Heart left ventricle (tissue), 16 donors: Measurements from ENCODE around the gene GLP1R. TPM values are rescaled to one million over a fixed set of nuclear protein-coding genes. Genes with fewer than 3 reads are reported as not detected.

Source experiments
- ATAC-seq, 4 donors: fragments of 200-7000 bp; cut with Tn5 transposase; one replicate each; pipeline ENCODE4 v1.9.1; 2020 to 2022; ENCODE audit warnings: moderate library complexity in 4 of 4, mild to moderate bottlenecking in 3 of 4, moderate number of reproducible peaks in 1 of 4
- DNase-seq, 5 donors: peaks; one replicate each; pipeline ENCODE4 v3.0.0-alpha.2; 2020
- H3K27ac ChIP-seq, 12 donors: fragments of 200-600 bp; sonication (generic) in 4 of 12; one replicate each; pipeline versions ENCODE4 v1.5.0 to v1.8.0; 2016 to 2022; ENCODE audit warnings: mild to moderate bottlenecking in 2 of 12
- H3K27me3 ChIP-seq, 9 donors: fragments of 200-600 bp; sonication (generic) in 2 of 9; one replicate each; pipeline versions ENCODE4 v1.5.1 to v1.8.0; 2016 to 2022; ENCODE audit warnings: mild to moderate bottlenecking in 3 of 9
- H3K36me3 ChIP-seq, 9 donors: fragments of 200-600 bp; sonication (generic) in 2 of 9; one replicate each; pipeline versions ENCODE4 v1.5.0 to v1.8.0; 2018 to 2022; ENCODE audit warnings: mild to moderate bottlenecking in 2 of 9
- H3K4me1 ChIP-seq, 12 donors: fragments of 200-600 bp; sonication (generic) in 4 of 12; one replicate each; pipeline versions ENCODE4 v1.5.0 to v1.8.0; 2016 to 2022; ENCODE audit warnings: mild to moderate bottlenecking in 3 of 12
- H3K4me3 ChIP-seq, 12 donors: fragments of 200-600 bp; sonication (generic) in 4 of 12; one replicate each; pipeline versions ENCODE4 v1.5.0 to v1.8.0; 2017 to 2022; ENCODE audit warnings: mild to moderate bottlenecking in 9 of 12, moderate library complexity in 4 of 12
- H3K9me3 ChIP-seq, 12 donors: fragments of 200-600 bp; sonication (generic) in 4 of 12; one replicate each; pipeline versions ENCODE4 v1.5.0 to v1.8.0; 2016 to 2022; ENCODE audit warnings: mild to moderate bottlenecking in 1 of 12
- CTCF ChIP-seq, 12 donors: fragments of 200-600 bp; sonication (generic) in 4 of 12; IDR thresholded peaks; one replicate each; pipeline versions ENCODE4 v1.5.0 to v1.8.0; 2018 to 2022; ENCODE audit warnings: antibody characterized with exemption in 12 of 12, mild to moderate bottlenecking in 5 of 12
- POLR2A ChIP-seq, 2 donors: fragments of 450-650 bp; IDR thresholded peaks; one replicate each; pipeline ENCODE4 v1.6.1; 2017; ENCODE audit warnings: antibody characterized with exemption in 2 of 2, mild to moderate bottlenecking in 2 of 2, moderate library complexity in 2 of 2
- WGBS, 4 donors: extraction: QIAGEN DNeasy Blood & Tissue Kit in 2 of 4; methylation state at CpG; one replicate each; pipeline versions ENCODE4 v1.1.5 to v1.1.7; 2013 to 2018; 5-methylcytosine and 5-hydroxymethylcytosine counted together
- intact Hi-C, 10 donors: fragments of 100-400 bp; cut with DNase I; formaldehyde crosslinking; loops; one replicate each; pipeline versions ENCODE4 v1.11.1 to v1.14.2; 2022
- polyA plus RNA-seq, 2 donors: library from polyadenylated mRNA; stranded (reverse); fragments of 200-250 nt; gene quantifications; one replicate each; pipeline ENCODE4 v1.2.3, GENCODE V29; 2013
- total RNA-seq, 9 donors: library from RNA; depleted of rRNA in 2 of 9; stranded (reverse); fragments of >200 nt in 2 of 9; fragmentation: NEBNext Ultra II Directional in 3 of 9; extraction: Animal tissue kit (Norgen Biotek cat#: 25700) in 3 of 9; gene quantifications; one replicate each; pipeline versions ENCODE4 v1.1.0 to v1.2.4, GENCODE V29; 2016 to 2023
- donor health status: ischemic (EF 13 %, LVEDD 7.1; RV severe dilation, severe dysfunction).
- donor health status: healthy with polysubstance abuse.
- donor health status: DM: no; HTN: yes; CAD: no.
- donor health status: DM: no; HTN: no; CAD: no.
- donor health status: ischemic (EF 25% LVEDD 6.9; RV normal size, moderate dysfunction).
- donor health status: ischemic (EF 25% LVEDD 5.7; RV mildly dilated, moderate dysfunction).
- donor health status: healthy.
- donor health status: DM: yes; HTN: yes; CAD: no.
- donor health status: ischemic (EF 35%, LVEDD 5.7; RV mildly dilated, moderate dysfunction).
- donor health status: nonischemic (EF 11% LVEDD 7.7; RV severe dilation, severe dysfunction).
- donor health status: DM: yes; HTN: yes; CAD: no.
- donor health status: PGD.
- donor health status: ischemic (EF 29% LVEDD 5.4; RV normal size, mild dysfunction).
- donor health status: nonischemic (EF 23%, LVEDD 6.1; RV moderate dilation, normal function).

The GLP1R gene
- total and polyA plus RNA-seq, 11 donors, result 0.25 to 6.4 (median 1.6) TPM

DNA sequence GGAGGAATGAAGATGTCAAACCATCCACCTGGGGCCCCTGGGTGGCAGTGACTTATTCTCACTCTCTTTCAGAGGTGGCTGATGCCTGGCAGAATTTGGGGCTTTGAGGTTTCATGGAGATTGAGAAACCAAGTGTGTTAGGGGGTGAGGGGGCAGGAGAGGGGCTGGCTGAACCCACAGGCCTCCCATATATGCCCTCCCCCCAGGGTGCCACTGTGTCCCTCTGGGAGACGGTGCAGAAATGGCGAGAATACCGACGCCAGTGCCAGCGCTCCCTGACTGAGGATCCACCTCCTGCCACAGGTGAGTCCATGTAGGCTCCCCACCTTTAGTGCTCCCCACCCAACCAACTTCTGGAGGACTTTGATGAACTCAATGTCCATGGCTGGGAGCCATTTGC, 7.6 kb downstream of the GLP1R start:
- Histone ChIP-seq H3K9me3 (no peaks in the 10 kb centered on the region), H3K36me3 (no peaks in the 10 kb centered on the region), H3K4me1 (peaks cover 0 to 4% (median 0%) of the 10 kb centered on the region in 12 donors), H3K27ac (no peak overlapping the region), H3K4me3 (no peak overlapping the region), H3K27me3 (peaks cover 0 to 23% (median 0%) of the 10 kb centered on the region in 9 donors)
- no peak for TF ChIP-seq POLR2A (IDR thresholded peaks at IDR 0.05)
- no peak for TF ChIP-seq CTCF (IDR thresholded peaks at IDR 0.05)
- intact Hi-C loops, result no loop called here
- 89 to 92% (median 90%) methylated on average over 5 of the region's 5 CpGs for WGBS, 4 donors
- no peak for DNase-seq
- no peak for ATAC-seq

DNA sequence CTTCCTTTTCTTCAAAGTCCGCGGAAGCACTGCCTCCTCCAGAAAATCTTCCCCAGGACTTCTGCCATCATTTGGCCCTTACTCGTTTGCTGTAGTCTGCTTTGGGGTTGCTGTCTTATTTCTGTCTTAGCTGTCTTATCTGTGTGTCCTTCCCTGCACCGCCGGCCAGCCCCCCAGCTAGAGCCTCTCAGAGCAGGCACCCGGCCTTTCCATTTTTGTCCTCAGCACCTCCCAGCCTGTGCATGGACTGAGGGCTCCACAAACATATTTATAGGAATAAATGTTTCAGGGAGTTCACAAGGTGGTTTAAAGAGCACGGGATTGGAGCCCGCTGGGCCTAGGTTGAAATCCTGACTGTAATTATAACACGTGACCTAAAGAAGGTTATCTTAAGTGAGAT, 8.1 kb downstream of the GLP1R start:
- ATAC-seq (no peak), DNase-seq (no peak)
- H3K36me3 ChIP-seq, result no peaks in the 10 kb centered on the region
- peaks cover 0 to 8% (median 0%) of the 10 kb centered on the region in 12 donors for H3K4me1 ChIP-seq
- peaks cover 0 to 23% (median 0%) of the 10 kb centered on the region in 9 donors for H3K27me3 ChIP-seq
- WGBS, 4 donors, result 49 to 62% (median 53%) methylated on average over 9 of the region's 9 CpGs
- H3K4me3 ChIP-seq, result no peak overlapping the region
- H3K27ac ChIP-seq, result no peak overlapping the region
- no peak for TF ChIP-seq POLR2A (IDR thresholded peaks at IDR 0.05)
- no peak for TF ChIP-seq CTCF (IDR thresholded peaks at IDR 0.05)
- no peaks in the 10 kb centered on the region for H3K9me3 ChIP-seq
- intact Hi-C loops, result no loop called here

- Histone ChIP-seq H3K9me3 (no peaks in the 10 kb centered on the region), H3K36me3 (no peaks in the 10 kb centered on the region), H3K27me3 (peaks cover 0 to 22% (median 0%) of the 10 kb centered on the region in 9 donors), H3K27ac (no peak overlapping the region), H3K4me1 (peaks cover 0 to 16% (median 0%) of the 10 kb centered on the region in 12 donors), H3K4me3 (no peak overlapping the region)
- TF ChIP-seq CTCF (IDR thresholded peaks at IDR 0.05) (no peak), POLR2A (IDR thresholded peaks at IDR 0.05) (no peak)
- intact Hi-C loops, result no loop called here
- no peak for ATAC-seq
- no peak for DNase-seq
- WGBS, 4 donors, result 51 to 61% (median 60%) methylated on average over 12 to 17 of the region's 17 CpGs
Measured at GRCh38 chr6:39057251-39058155, 8.9 kb downstream of the GLP1R start.

DNA sequence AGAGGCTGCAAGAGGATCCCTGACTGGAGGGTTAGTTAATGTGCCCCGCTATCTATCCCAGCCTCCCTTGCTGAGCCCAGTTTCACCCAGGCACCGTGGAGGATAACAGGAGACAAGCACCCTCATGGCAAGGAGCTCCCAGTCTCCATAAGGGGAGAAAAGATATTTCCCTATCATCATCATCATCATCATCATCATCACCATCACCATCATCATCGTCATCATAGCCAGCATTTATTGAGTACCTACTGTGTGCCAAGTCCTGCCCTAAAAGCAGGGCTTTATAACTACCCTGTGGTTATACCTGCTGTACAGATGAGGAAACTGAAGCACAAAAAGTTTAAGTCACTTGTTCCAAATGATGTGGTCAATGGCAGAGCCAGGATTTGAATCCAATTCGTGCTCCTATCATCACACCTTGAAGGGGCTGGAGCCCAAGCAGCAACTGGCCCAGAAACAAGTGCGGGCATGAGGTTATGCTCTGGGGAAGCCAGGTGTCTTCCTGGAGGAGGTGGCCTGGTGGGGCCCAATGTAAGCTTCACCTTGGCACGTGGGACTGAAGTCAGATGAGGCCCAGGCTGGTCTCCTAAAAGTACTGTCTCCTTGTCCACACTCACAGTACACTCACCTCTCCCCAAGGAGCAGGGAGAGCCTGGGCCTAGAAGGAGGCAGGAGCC, 10.0 kb downstream of the GLP1R start:
- H3K36me3 ChIP-seq, result no peaks in the 10 kb centered on the region
- 72 to 80% (median 74%) methylated on average over 6 of the region's 6 CpGs for WGBS, 4 donors
- H3K9me3 ChIP-seq, result no peaks in the 10 kb centered on the region
- ATAC-seq (no peak), DNase-seq (no peak)
- intact Hi-C loops, result no loop called here
- H3K27me3 ChIP-seq, result peaks cover 0 to 12% (median 0%) of the 10 kb centered on the region in 9 donors
- peaks cover 0 to 26% (median 4%) of the 10 kb centered on the region in 12 donors for H3K4me1 ChIP-seq
- H3K4me3 ChIP-seq, result no peak overlapping the region
- no peak overlapping the region for H3K27ac ChIP-seq
- TF ChIP-seq CTCF (IDR thresholded peaks at IDR 0.05) (no peak), POLR2A (IDR thresholded peaks at IDR 0.05) (no peak)
